GOT3 (cell line): ENCODE data around the gene STAMBPL1.

Source experiments
- DNase-seq: peaks from one replicate; lab custom pipeline; 2025; ENCODE audit warnings: mixed read lengths; lab: John Stamatoyannopoulos, UW

The STAMBPL1 gene

GRCh38 chr10:88952647-88953111 is 72.6 kb downstream of the STAMBPL1 start, which contains the start of gene ACTA2:
TSS of gene ACTA2 (minus strand) at chr10:88952773. CDS start at chr10:88948930, 3,843 bp downstream.
- DNase-seq: no peak

- DNase-seq: no peak
Observed at GRCh38 chr10:88953662-88954061, 73.6 kb downstream of the STAMBPL1 start.

GRCh38 chr10:88954458-88955083 is 74.5 kb downstream of the STAMBPL1 start:
- DNase-seq: no peak

GRCh38 chr10:88957381-88957780 is 77.3 kb downstream of the STAMBPL1 start:
- DNase-seq: no peak

GRCh38 chr10:88958721-88959120 is 78.7 kb downstream of the STAMBPL1 start:
- DNase-seq: no peak

- no peak for DNase-seq
Observed at GRCh38 chr10:88960802-88961201, 80.8 kb downstream of the STAMBPL1 start.

GRCh38 chr10:88961266-88961665 is 81.2 kb downstream of the STAMBPL1 start:
- no peak for DNase-seq

- no peak for DNase-seq
Observed at GRCh38 chr10:88962336-88962735, 82.3 kb downstream of the STAMBPL1 start.

- no peak for DNase-seq
Observed at GRCh38 chr10:88963318-88963717, 83.3 kb downstream of the STAMBPL1 start.

- DNase-seq: no peak
Observed at GRCh38 chr10:88964360-88964759, 84.3 kb downstream of the STAMBPL1 start.

GRCh38 chr10:88964869-88965415 is 84.9 kb downstream of the STAMBPL1 start:
- no peak for DNase-seq

- no peak for DNase-seq
Observed at GRCh38 chr10:88966797-88967196, 86.8 kb downstream of the STAMBPL1 start.

GRCh38 chr10:88968391-88968790 is 88.3 kb downstream of the STAMBPL1 start:
- no peak for DNase-seq

GRCh38 chr10:88971221-88972061 is 91.4 kb downstream of the STAMBPL1 start:
- no peak for DNase-seq
